ENCODE data around the gene WDR1.

The WDR1 gene

DNA sequence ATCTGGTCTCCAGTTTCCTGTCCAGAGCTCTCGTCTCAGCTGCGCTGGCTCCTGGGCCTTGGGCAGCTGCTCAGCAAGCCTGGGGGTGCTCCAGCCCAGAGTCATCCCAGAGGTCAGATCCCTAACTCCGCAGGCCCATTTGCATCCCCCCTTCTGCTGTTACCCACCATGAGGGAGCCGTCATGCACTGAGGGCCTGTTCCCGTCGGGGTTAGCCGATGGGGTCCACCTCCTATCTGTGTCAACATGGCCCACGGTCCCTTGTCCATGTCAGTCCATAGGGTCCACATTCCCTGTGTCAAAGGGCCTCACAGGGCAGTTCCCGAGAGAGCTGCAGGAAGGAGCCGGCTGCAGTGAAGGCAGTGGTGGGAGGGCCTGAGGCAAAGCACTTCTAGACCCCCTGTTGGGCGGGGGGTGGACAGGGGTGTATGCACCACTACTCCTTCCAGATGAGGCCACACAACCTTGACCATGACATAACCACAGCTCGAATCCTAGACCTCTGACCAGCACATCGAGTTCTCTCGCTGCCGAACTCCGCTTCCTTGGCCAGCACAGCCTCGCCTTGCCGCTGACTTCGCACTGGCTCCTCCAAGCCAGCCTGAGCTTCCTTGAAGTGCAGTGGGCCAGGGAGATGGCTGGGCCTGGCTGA is 24.9 kb downstream of the WDR1 start:
- Histone ChIP-seq H3K4me1 (ENCODE audit: control insufficient read depth in 1 of 2, insufficient read depth in 2 of 2, low read length in 2 of 2) (peaks cover 58 to 75% of the 10 kb centered on the region in 2 donors), H3K4me3 (ENCODE audit: low read depth in 1 of 2, low read length in 2 of 2) (no peak overlapping the region), H3K9ac (ENCODE audit: low read depth in 1 of 2, low read length in 2 of 2) (no peak overlapping the region), H3K9me3 (ENCODE audit: control insufficient read depth in 1 of 2, low read length in 2 of 2) (no peaks in the 10 kb centered on the region), H3K36me3 (ENCODE audit: control insufficient read depth in 1 of 2, insufficient read depth in 2 of 2, low read length in 2 of 2) (peaks cover 66 to 93% of the 10 kb centered on the region in 2 donors), H3K27me3 (ENCODE audit: control insufficient read depth in 1 of 2, insufficient read depth in 2 of 2, low read length in 2 of 2) (no peaks in the 10 kb centered on the region), H3K27ac (ENCODE audit: low read depth, low read length) (no peak overlapping the region)

GRCh38 chr4:10090467-10091250 is 25.9 kb downstream of the WDR1 start:
- no peaks in the 10 kb centered on the region for H3K27me3 ChIP-seq (ENCODE audit: control insufficient read depth in 1 of 2, insufficient read depth in 2 of 2, low read length in 2 of 2)
- H3K9me3 ChIP-seq (ENCODE audit: control insufficient read depth in 1 of 2, low read length in 2 of 2) = no peaks in the 10 kb centered on the region
- peaks cover 68 to 93% of the 10 kb centered on the region in 2 donors for H3K36me3 ChIP-seq (ENCODE audit: control insufficient read depth in 1 of 2, insufficient read depth in 2 of 2, low read length in 2 of 2)
- peak overlapping the region; percentile 5 for H3K27ac ChIP-seq (ENCODE audit: low read depth, low read length)
- H3K4me3 ChIP-seq (ENCODE audit: low read depth in 1 of 2, low read length in 2 of 2) = no peak overlapping the region
- H3K4me1 ChIP-seq (ENCODE audit: control insufficient read depth in 1 of 2, insufficient read depth in 2 of 2, low read length in 2 of 2) = peaks cover 48 to 65% of the 10 kb centered on the region in 2 donors
- H3K9ac ChIP-seq (ENCODE audit: low read depth in 1 of 2, low read length in 2 of 2) = peak overlapping the region in 1 of 2 donors; percentile 44

DNA sequence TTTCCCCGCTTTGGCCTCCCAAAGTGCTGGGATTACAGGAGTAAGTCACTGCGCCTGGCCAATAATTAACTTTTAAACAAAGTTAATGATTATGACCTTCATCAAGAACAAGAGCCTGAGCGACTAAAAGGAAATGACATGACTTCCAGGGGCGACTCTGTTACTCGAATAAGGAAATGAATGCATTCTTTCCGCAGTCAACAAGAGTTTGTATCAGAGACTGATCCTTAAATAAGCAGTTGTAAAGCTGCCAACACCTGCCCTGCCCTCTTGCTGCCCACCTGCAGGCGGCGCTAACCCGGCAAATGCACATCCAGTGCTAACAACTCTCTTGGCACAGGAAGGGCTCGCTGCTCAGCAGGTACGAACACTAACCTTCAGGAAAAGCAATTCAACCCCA is 27.3 kb downstream of the WDR1 start:
- Histone ChIP-seq H3K4me1 (ENCODE audit: control insufficient read depth in 1 of 2, insufficient read depth in 2 of 2, low read length in 2 of 2) (peaks cover 40 to 53% of the 10 kb centered on the region in 2 donors), H3K9ac (ENCODE audit: low read depth in 1 of 2, low read length in 2 of 2) (peak overlapping the region; percentile 44 to 69), H3K36me3 (ENCODE audit: control insufficient read depth in 1 of 2, insufficient read depth in 2 of 2, low read length in 2 of 2) (peaks cover 73 to 93% of the 10 kb centered on the region in 2 donors), H3K4me3 (ENCODE audit: low read depth in 1 of 2, low read length in 2 of 2) (peak overlapping the region in 1 of 2 donors; percentile 10), H3K27me3 (ENCODE audit: control insufficient read depth in 1 of 2, insufficient read depth in 2 of 2, low read length in 2 of 2) (no peaks in the 10 kb centered on the region), H3K9me3 (ENCODE audit: control insufficient read depth in 1 of 2, low read length in 2 of 2) (no peaks in the 10 kb centered on the region), H3K27ac (ENCODE audit: low read depth, low read length) (peak overlapping the region; percentile 67)

DNA sequence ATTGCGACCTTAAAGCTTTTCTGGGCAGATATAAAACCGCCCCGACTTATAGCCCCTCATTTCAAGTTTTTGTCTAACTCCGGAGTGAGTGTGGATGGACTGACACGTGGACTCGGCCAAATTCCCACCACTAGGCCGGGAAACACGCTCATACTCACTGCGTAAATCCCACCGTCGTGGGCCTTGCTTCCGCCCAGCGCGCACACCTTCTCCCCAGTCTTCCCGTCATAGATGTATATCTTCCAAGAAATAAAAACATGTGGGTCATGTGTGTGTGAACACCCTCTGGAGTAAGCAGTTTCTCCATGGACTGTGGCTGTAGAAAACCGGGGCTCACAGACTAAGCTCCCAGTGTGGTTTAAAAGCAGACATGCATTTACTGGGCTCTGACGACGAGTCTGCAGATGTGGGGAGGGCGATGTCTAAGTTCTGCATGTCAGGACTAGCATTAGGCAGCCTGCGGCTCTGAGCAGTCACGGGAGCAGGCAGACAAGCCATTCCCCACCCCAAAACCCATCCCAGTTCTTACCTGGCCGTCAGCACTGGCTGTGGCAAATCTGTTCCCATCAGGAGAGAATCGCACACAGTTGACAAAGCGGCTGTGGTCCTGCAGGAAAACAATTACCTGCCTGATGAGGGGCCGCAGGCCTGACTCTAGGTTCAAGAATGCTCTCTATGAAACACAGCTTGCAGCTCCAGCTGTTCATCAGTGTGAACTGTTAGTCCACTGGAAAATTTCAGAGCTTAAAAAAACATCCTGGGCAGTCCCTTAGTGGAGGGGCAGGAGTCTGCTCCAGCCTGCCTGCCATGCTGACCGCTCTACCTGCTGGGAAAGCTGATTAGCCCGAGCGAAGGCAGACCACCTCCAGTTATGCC is 28.2 kb downstream of the WDR1 start:
- Histone ChIP-seq H3K4me3 (ENCODE audit: low read depth in 1 of 2, low read length in 2 of 2) (no peak overlapping the region), H3K36me3 (ENCODE audit: control insufficient read depth in 1 of 2, insufficient read depth in 2 of 2, low read length in 2 of 2) (peaks cover 74 to 94% of the 10 kb centered on the region in 2 donors), H3K27me3 (ENCODE audit: control insufficient read depth in 1 of 2, insufficient read depth in 2 of 2, low read length in 2 of 2) (no peaks in the 10 kb centered on the region), H3K4me1 (ENCODE audit: control insufficient read depth in 1 of 2, insufficient read depth in 2 of 2, low read length in 2 of 2) (peaks cover 30 to 43% of the 10 kb centered on the region in 2 donors), H3K9ac (ENCODE audit: low read depth in 1 of 2, low read length in 2 of 2) (no peak overlapping the region), H3K9me3 (ENCODE audit: control insufficient read depth in 1 of 2, low read length in 2 of 2) (no peaks in the 10 kb centered on the region), H3K27ac (ENCODE audit: low read depth, low read length) (peak overlapping the region; percentile 67)

- no peak overlapping the region for H3K9ac ChIP-seq (ENCODE audit: low read depth in 1 of 2, low read length in 2 of 2)
- no peak overlapping the region for H3K4me3 ChIP-seq (ENCODE audit: low read depth in 1 of 2, low read length in 2 of 2)
- peaks cover 23 to 32% of the 10 kb centered on the region in 2 donors for H3K4me1 ChIP-seq (ENCODE audit: control insufficient read depth in 1 of 2, insufficient read depth in 2 of 2, low read length in 2 of 2)
- no peaks in the 10 kb centered on the region for H3K9me3 ChIP-seq (ENCODE audit: control insufficient read depth in 1 of 2, low read length in 2 of 2)
- H3K27me3 ChIP-seq (ENCODE audit: control insufficient read depth in 1 of 2, insufficient read depth in 2 of 2, low read length in 2 of 2) = no peaks in the 10 kb centered on the region
- H3K27ac ChIP-seq (ENCODE audit: low read depth, low read length) = no peak overlapping the region
- H3K36me3 ChIP-seq (ENCODE audit: control insufficient read depth in 1 of 2, insufficient read depth in 2 of 2, low read length in 2 of 2) = peaks cover 81 to 94% of the 10 kb centered on the region in 2 donors
Observed at GRCh38 chr4:10087152-10087791, 29.3 kb downstream of the WDR1 start.

DNA sequence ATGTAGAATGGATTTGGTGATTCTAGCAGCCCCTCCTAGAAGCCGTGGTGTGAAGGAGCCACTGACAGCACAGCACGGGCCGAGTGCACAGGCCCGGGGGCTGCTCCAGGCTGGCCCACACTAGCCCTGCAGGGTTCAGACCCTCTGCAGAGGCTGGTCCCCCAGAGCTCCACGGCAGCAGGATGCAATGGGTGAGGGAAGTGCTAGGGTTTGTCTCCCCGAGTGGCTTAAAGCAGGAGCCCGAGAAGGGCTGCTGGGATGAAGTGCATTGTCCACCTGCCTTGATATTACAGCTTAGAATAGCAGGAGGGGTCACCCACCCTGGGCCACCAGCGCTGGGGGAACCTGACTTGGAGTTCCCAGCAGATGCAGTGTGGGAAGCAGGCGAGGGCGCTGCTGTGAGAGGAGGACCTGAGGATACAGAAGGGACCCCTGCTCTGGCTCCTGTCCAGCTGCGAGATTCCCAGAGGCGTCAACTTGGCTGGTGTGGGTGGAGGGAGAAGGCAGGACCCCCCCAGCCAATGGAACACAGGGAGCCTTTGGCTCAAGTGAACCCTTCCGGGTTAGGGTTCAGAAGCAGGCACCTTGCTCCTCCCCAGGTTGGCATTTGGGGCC is 30.0 kb downstream of the WDR1 start:
- peaks cover 23 to 25% of the 10 kb centered on the region in 2 donors for H3K4me1 ChIP-seq (ENCODE audit: control insufficient read depth in 1 of 2, insufficient read depth in 2 of 2, low read length in 2 of 2)

GRCh38 chr4:10085828-10086505 is 30.6 kb downstream of the WDR1 start:
- H3K4me1 ChIP-seq (ENCODE audit: control insufficient read depth in 1 of 2, insufficient read depth in 2 of 2, low read length in 2 of 2) = peaks cover 22 to 23% of the 10 kb centered on the region in 2 donors
- no peak overlapping the region for H3K4me3 ChIP-seq (ENCODE audit: low read depth in 1 of 2, low read length in 2 of 2)
- no peak overlapping the region for H3K9ac ChIP-seq (ENCODE audit: low read depth in 1 of 2, low read length in 2 of 2)
- H3K36me3 ChIP-seq (ENCODE audit: control insufficient read depth in 1 of 2, insufficient read depth in 2 of 2, low read length in 2 of 2) = peaks cover 80 to 93% of the 10 kb centered on the region in 2 donors
- no peaks in the 10 kb centered on the region for H3K9me3 ChIP-seq (ENCODE audit: control insufficient read depth in 1 of 2, low read length in 2 of 2)
- no peak overlapping the region for H3K27ac ChIP-seq (ENCODE audit: low read depth, low read length)
- no peaks in the 10 kb centered on the region for H3K27me3 ChIP-seq (ENCODE audit: control insufficient read depth in 1 of 2, insufficient read depth in 2 of 2, low read length in 2 of 2)

More for the DNA sequence above, 30.0 kb downstream of the WDR1 start:
- Histone ChIP-seq H3K27ac (ENCODE audit: low read depth, low read length) (no peak overlapping the region), H3K27me3 (ENCODE audit: control insufficient read depth in 1 of 2, insufficient read depth in 2 of 2, low read length in 2 of 2) (no peaks in the 10 kb centered on the region), H3K9me3 (ENCODE audit: control insufficient read depth in 1 of 2, low read length in 2 of 2) (no peaks in the 10 kb centered on the region), H3K9ac (ENCODE audit: low read depth in 1 of 2, low read length in 2 of 2) (no peak overlapping the region), H3K4me3 (ENCODE audit: low read depth in 1 of 2, low read length in 2 of 2) (no peak overlapping the region), H3K36me3 (ENCODE audit: control insufficient read depth in 1 of 2, insufficient read depth in 2 of 2, low read length in 2 of 2) (peaks cover 83 to 94% of the 10 kb centered on the region in 2 donors)

DNA sequence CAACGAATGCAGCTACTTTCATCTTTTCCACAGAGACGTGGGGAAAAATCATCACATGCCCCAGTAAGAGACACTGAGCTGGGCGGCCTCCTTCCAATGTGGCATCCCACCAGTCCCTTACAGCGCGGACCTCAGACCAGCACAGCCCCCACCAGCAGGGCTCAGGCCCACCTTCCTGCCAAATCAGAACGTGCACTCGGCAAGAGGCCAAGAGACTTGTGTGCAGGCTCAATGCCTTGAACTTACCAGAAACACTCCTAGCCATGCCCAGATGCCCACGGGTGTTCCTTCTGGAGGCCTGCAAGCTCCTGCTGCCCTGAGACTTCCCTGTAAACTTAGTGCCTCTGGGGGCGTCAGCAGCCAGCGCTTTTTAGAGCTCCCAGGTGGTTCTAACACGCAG is 31.2 kb downstream of the WDR1 start:
- Histone ChIP-seq H3K4me3 (ENCODE audit: low read depth in 1 of 2, low read length in 2 of 2) (no peak overlapping the region), H3K9me3 (ENCODE audit: control insufficient read depth in 1 of 2, low read length in 2 of 2) (no peaks in the 10 kb centered on the region), H3K9ac (ENCODE audit: low read depth in 1 of 2, low read length in 2 of 2) (no peak overlapping the region), H3K27ac (ENCODE audit: low read depth, low read length) (no peak overlapping the region), H3K4me1 (ENCODE audit: control insufficient read depth in 1 of 2, insufficient read depth in 2 of 2, low read length in 2 of 2) (peaks cover 16 to 18% of the 10 kb centered on the region in 2 donors), H3K36me3 (ENCODE audit: control insufficient read depth in 1 of 2, insufficient read depth in 2 of 2, low read length in 2 of 2) (peaks cover 80 to 93% of the 10 kb centered on the region in 2 donors), H3K27me3 (ENCODE audit: control insufficient read depth in 1 of 2, insufficient read depth in 2 of 2, low read length in 2 of 2) (no peaks in the 10 kb centered on the region)
